Calu3 (cell line): Measurements from ENCODE around the gene ARHGAP22. TPM values are rescaled to one million over a fixed set of nuclear protein-coding genes. Genes with fewer than 3 reads are reported as not detected.

Experiments
- BruUV-seq: library from RNA; stranded (reverse); fragments of 400-500 nt; replicated peaks from 2 replicates; lab custom pipeline; 2021; lab: Mats Ljungman, UMichigan
- CTCF ChIA-PET: fragments of 300-600 bp; sonication (Branson Sonifier 250); formaldehyde crosslinking; loops from one replicate; lab custom pipeline; 2022; ENCODE audit warnings: antibody characterized with exemption; lab: Charles Lee
- DNase-seq: peaks from one replicate; pipeline ENCODE4 v3.0.0; 2022
- H3K27ac Mint-ChIP-seq: one replicate; pipeline ENCODE4 v1.8.0; 2022; ENCODE audit warnings: mixed read lengths; ENCODE audit not compliant: unreplicated experiment
- H3K27me3 Mint-ChIP-seq: one replicate; pipeline ENCODE4 v1.8.0; 2022; ENCODE audit warnings: mixed read lengths; ENCODE audit not compliant: unreplicated experiment
- H3K36me3 Mint-ChIP-seq: one replicate; pipeline ENCODE4 v1.8.0; 2022; ENCODE audit warnings: mild to moderate bottlenecking, moderate library complexity, mixed read lengths; ENCODE audit not compliant: insufficient read depth, unreplicated experiment
- H3K4me1 Mint-ChIP-seq: one replicate; pipeline ENCODE4 v1.8.0; 2022; ENCODE audit warnings: mild to moderate bottlenecking, low read depth, mixed read lengths; ENCODE audit not compliant: unreplicated experiment
- H3K4me3 Mint-ChIP-seq: one replicate; pipeline ENCODE4 v1.8.0; 2022; ENCODE audit warnings: mild to moderate bottlenecking, low read depth, moderate library complexity, mixed read lengths; ENCODE audit not compliant: unreplicated experiment
- H3K9me3 Mint-ChIP-seq: one replicate; pipeline ENCODE4 v1.8.0; 2022; ENCODE audit warnings: low read depth, mixed read lengths; ENCODE audit not compliant: unreplicated experiment
- CTCF ChIP-seq: fragments of 200-600 bp; IDR thresholded peaks from one replicate; pipeline ENCODE4 v1.8.0; 2022; ENCODE audit warnings: antibody characterized with exemption; ENCODE audit not compliant: unreplicated experiment
- intact Hi-C: fragments of 100-400 bp; cut with micrococcal nuclease; formaldehyde crosslinking; loops from one replicate; pipeline ENCODE4 v1.10.0; 2022; ENCODE audit not compliant: unreplicated experiment
- total RNA-seq: library from RNA; stranded (reverse); gene quantifications from 2 replicates; pipeline ENCODE4 v1.2.3, GENCODE V29; 2022

Gene ARHGAP22
- total RNA-seq, 1 experiment from 2014 or later = 1.0 TPM

DNA sequence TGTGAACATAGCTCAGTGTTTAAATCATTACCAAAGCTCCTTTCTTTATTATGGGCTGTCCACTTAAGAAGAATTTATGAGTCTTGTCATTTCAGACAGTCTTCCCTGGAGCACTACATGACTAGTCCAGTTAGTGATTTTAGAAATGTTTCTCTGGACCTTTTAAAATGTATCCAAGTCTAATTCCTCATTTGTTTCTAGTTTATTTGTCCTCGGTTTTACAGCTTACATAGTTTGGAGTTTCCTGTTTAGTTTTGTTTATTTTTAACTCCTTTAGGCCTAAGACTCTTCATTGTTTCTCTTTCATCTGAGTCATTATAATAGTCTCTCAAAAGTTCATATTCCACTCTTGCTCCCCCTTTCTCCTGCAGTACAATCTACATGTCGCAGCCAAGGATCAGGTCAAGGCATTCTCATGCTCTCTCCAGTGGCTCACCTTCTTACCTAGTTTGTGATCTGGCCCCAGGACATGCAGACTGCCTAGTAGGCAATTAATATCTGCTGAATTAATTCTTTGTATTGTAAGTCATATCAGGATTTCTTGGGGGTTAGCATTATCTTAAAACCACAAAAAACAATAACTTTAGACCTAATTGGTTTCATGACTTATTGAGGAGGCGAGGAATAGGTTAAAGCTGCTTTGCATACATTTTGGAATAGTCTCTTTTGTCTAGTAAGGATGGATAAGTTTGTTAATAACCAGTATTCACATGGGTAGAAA is 204.6 kb downstream of the ARHGAP22 start:
- no TSS peak for BruUV-seq
- Mint-ChIP-seq H3K36me3 (no peaks in the 10 kb centered on the region), H3K27ac (peak overlapping the region; percentile 71), H3K27me3 (no peaks in the 10 kb centered on the region), H3K9me3 (no peaks in the 10 kb centered on the region), H3K4me3 (peak overlapping the region; percentile 12), H3K4me1 (peaks cover 34% of the 10 kb centered on the region)
- intact Hi-C loops = no loop called here
- CTCF ChIA-PET = interaction anchor here (1.9 kb wide), 1 partner anchor 9 kb away, joined by 5 read pairs; no protein-coding TSS in a partner anchor
- no peak for TF ChIP-seq CTCF
- DNase-seq = no peak

DNA sequence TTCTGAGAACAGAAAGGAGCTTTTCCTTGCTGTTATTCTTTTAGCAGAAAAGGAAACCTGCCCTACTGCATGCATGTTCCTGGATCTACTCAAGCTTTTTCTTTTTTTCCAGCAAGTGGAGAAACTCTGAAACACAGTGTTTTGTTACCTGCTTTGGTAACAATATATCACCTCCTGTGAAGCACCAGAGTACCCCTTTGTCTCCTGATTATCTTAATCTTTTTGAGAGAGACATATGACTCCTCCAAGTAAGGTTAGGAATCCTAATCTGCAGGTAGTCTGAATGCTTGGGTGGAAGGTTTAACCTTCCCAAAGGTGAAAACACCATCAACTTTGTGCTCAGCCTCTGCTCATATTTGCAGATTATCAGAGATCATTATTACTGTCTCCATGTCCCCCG is 205.3 kb downstream of the ARHGAP22 start:
- CTCF ChIA-PET = interaction anchor here (1.9 kb wide), 1 partner anchor 9 kb away, joined by 5 read pairs; no protein-coding TSS in a partner anchor
- no peak for DNase-seq
- TF ChIP-seq CTCF = no peak
- Mint-ChIP-seq H3K27ac (peak overlapping the region; percentile 71), H3K4me1 (peaks cover 34% of the 10 kb centered on the region), H3K36me3 (no peaks in the 10 kb centered on the region), H3K27me3 (no peaks in the 10 kb centered on the region), H3K9me3 (no peaks in the 10 kb centered on the region), H3K4me3 (no peak overlapping the region)
- intact Hi-C loops = no loop called here
- BruUV-seq = no TSS peak

DNA sequence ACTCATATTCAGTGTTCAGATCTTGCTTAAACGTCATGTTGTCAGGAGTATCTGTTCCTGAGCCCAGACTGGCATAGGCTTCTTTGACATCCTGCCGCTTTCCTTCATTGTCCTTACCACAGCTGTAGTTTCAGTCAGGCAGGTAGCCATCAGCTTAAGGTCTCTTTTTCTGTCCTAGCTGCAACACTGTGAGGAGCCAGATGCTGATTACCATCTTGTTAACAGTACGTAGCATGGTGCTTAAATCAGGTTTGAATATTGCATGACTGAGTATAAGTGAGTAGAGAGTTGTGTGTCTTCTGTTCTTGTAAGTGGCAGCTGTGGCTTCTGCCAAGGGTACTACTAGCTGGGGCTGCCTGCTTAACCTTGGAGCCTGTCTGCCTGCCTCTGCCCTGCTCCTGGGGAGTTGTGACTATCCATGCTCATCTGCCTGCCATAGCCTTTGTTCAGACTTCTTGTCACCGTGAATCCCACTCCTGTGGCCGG is 205.8 kb downstream of the ARHGAP22 start:
- peaks cover 34% of the 10 kb centered on the region for H3K4me1 Mint-ChIP-seq
- TF ChIP-seq CTCF = no peak
- H3K4me3 Mint-ChIP-seq = no peak overlapping the region
- no TSS peak for BruUV-seq
- H3K27me3 Mint-ChIP-seq = no peaks in the 10 kb centered on the region
- no peak for DNase-seq
- H3K36me3 Mint-ChIP-seq = no peaks in the 10 kb centered on the region
- CTCF ChIA-PET = interaction anchor here (1.9 kb wide), 1 partner anchor 8 kb away, joined by 5 read pairs; no protein-coding TSS in a partner anchor
- intact Hi-C loops = no loop called here
- no peak overlapping the region for H3K27ac Mint-ChIP-seq
- H3K9me3 Mint-ChIP-seq = no peaks in the 10 kb centered on the region

- no peak for TF ChIP-seq CTCF
- no TSS peak for BruUV-seq
- CTCF ChIA-PET = no interaction called here
- intact Hi-C loops = no loop called here
- Mint-ChIP-seq H3K4me3 (no peak overlapping the region), H3K4me1 (peaks cover 41% of the 10 kb centered on the region), H3K9me3 (no peaks in the 10 kb centered on the region), H3K27me3 (no peaks in the 10 kb centered on the region), H3K27ac (no peak overlapping the region), H3K36me3 (no peaks in the 10 kb centered on the region)
- DNase-seq = no peak
These were observed 206.6 kb downstream of the ARHGAP22 start for GRCh38 chr10:48398261-48398660.

Other genes starting within 250 kb of the ARHGAP22 start
- gene WDFY4, start 79.8 kb upstream of the ARHGAP22 start, total RNA-seq = not detected in 2 replicates